Dermis microvascular lymphatic vessel endothelial cell (primary cell): ENCODE results near the gene CHRDL2. TPM values are rescaled to one million over a fixed set of nuclear protein-coding genes. Genes with fewer than 3 reads are reported as not detected.
A peak's percentile ranks its signal among the peaks of the same experiment; 100 is the strongest.

Experiments
- DNase-seq, 2 donors: peaks; one replicate each; pipeline versions ENCODE4 v3.0.0 to v3.0.0-alpha.2; 2010; ENCODE audit warnings: low read depth in 2 of 2
- total RNA-seq: library from RNA; depleted of rRNA; stranded (reverse); fragments of >200 nt; gene quantifications from 2 replicates; pipeline ENCODE4 v1.2.1, GENCODE V29; 2014

The CHRDL2 gene
- total RNA-seq, 1 donor from 2014 or later, result 0.26 TPM

DNA sequence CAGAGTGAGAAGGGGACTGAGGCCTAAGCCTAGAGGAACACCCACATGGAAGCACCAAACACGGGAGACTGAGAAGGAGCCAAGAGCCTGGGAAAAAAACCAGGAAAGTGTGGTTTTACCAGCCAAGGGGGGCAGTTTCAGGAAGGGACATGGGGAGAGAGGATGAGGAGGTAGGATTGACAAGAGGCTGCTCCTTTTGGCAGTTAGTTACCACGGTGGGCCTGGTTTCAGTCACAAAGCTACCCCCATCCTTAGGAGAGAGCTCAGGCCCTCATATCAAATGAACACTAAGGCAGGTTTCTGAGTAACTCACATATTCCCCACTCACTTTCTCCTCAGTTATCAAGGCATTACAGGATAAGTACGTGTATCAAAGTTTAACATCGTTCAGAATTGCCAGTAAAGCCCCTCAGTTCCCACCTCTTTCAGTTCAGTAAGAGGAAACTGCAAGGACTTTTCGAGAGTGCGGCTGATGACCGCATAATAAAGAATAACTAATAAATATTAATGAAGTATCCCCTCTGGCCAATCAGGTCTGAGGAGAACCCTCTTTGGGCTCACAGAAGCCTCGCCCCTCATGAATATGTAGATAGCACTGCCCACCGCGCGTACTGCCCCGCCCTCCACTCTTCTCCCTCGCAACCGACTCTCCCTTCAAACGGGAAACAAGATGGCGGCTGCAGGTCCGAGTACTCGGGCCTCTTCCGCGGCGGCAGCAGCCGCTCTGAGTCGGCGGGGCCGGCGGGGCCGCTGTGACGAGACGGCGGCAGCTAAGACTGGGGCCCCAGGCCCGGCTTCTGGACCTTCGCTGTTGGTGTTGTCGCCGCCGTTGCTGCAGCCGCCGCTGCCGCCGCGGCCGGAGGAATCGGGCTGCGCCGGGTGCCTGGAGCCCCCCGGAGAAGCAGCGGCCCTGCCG lies 17.2 kb upstream of the CHRDL2 start, which contains the start of gene RNF169:
Gene RNF169, plus strand, starts transcription at position 639 of the 916 bp plus-strand sequence. Its CDS starts 32 bp downstream, at position 671.
- peak; percentile 94 to 99 for DNase-seq

DNA sequence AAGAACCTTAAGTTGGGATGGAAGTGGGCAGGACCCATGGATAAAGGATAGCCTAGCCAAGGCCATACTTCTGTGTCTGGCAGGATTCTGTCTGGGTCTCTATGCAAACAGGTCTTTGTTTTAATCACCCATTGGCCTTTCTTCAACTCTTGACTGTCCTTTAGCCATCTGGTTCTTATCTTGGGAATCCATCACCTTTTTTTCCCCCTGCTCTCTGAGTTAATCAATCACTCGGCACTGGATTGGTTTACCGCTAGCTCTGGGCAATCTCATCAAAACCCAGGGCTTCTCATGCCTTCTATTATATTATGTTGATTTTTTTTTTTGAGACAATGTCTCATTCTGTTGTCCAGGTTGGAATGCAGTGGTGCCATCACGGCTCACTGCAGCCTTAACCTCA lies 15.6 kb upstream of the CHRDL2 start:
- DNase-seq, result no peak

DNA sequence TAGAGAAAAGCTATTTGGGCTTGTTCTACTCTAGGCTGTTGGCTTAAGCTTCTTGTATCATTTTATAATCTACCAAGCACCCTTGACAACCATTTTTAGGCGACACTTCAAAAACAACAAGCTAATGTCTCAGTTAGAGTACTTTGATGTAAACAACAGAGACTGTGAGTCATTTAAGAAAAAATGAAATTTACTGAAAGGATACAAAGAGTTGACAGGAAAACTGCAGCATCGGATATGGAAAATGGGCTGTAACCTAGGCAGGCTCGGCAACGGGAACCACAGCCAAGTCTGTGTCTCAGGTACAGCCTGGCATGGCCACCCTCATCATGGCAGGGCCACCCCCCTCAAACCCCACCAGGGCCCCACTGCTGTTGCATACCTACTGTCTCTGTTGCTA lies 13.1 kb upstream of the CHRDL2 start:
- peak; percentile 36 to 68 for DNase-seq

DNA sequence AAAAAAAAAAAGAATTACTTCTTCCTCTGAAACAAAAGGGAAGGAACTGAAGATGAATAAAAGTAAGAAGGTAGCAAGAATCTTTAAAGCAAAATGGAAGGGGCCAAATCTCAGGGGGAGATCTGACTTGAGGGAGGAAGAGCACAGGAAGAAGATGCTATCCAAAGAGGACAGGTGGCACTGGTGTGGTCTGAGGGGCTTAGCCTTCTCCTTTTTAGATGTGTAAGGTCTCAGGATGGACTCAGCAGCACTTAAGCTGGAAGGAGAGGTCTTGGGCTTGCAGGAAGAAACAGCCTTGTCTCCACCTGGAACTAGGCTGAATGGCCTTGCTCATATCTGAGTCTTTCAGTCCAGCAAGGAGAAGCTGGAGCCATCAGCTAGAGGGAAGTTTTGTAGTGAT lies 12.4 kb upstream of the CHRDL2 start:
- DNase-seq, result no peak

DNA sequence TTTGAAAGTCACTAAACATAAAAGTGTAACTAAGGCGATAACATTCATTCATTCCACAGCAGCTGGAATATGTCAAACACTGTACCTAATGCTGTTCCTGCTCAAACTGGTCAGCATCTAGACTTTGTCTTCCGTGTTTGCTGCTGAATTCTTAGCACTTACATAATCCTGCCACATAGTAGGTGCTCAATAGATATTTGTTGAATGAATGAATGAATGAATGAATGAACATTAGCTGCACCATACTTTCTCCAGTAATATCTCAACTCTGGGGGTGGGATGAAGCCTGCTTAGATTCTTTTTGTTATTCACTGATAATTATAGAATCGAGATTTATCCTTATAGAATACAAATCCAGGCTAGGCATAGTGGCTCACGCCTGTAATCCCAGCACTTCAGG lies 10.8 kb upstream of the CHRDL2 start:
- DNase-seq, result no peak

DNA sequence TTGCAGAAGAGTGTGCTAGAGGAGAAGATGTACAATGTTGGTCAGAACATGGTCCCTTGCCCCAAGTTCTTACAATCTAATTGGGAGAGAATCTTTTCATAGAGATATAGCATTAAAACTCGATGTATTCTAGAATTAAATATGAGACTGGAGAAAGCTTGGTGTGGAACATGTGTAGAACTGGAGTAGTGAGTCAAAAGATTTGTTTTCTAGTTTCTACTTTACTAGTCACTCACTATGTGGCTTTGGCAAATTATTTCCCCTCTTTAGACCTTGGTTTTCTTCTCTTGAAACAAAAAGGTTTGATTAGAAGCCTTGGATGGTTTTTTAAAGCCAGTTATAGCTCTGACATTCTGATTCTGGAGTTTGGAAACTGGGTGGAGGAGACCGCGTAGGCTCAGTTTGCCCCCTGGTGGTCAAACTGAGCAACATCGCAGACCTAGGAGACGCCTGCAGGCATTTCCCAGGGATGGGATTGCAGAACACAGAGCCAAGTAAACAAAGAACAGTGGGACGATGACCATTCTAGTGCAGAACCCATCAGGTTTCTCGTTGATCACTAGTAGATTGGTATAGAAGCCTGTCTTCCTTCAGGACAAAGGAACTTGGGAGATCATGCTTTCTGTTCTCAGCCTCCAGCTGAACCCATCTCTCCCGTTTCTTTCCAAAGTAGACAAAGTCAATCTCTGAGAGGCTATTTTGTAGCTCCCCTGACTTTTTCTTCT lies 8.5 kb upstream of the CHRDL2 start:
- DNase-seq, result peak; percentile 43 to 69

DNA sequence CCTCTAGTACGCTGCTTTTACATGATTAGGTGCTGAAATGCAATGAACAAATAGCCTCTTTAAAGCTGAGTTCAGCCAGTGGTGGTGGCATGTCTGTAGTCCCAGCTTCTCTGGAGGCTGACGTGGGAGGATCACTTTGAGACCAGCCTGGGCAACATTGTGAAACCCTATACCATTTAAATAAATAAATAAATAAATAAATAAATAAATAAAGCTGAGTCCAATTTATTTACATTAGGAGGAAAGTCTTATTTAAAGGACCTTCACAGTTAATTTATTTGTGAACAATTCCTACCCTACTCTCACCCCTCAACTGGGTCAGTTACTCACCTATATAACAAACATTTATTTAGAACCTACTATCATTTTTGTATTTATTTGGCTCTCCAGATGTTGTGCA lies 4.8 kb upstream of the CHRDL2 start:
- DNase-seq, result no peak

DNA sequence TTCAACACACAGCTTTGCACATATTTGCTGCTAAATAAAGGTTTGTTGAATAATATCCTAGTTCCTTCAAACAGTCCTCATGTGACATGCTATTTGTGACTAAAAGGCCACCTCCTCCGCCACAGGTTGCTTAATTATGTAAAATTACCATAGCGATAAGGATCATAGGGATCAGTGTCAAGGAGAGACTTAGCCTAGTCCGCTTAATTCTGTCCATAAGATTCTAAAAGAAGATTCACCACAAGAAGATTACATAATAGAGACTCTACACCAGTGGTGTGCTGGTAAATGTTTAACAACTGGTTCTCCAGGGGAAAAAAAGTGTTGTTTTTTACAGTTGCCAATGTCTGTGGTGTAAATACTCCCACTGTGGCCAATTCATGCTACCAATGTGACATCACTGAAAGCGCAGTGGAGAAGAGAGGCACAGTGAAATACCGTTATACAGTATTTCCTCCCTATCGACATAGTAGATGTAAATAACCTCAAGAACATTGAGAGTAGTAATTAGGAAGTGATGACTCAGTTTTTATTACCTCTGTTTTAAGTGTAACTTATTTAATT lies 4.2 kb upstream of the CHRDL2 start:
- no peak for DNase-seq

DNA sequence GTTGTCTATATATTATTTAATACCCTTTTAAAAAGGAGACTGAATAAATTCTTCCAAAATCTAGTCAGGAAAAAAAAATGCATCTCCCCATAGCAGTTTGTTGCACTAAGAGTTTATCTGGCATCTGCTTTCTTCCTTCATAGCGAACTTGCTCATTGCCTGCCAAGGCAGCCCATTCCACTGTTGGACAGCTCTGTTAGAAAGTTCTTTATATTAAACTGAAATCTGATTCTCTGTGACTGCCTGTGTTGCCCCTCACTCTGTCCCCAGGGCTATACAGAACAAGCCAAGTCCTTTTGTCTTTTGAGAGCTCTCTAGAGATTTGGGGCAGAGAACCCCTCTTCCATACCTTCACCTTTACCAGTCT lies 3.3 kb upstream of the CHRDL2 start:
- no peak for DNase-seq

DNA sequence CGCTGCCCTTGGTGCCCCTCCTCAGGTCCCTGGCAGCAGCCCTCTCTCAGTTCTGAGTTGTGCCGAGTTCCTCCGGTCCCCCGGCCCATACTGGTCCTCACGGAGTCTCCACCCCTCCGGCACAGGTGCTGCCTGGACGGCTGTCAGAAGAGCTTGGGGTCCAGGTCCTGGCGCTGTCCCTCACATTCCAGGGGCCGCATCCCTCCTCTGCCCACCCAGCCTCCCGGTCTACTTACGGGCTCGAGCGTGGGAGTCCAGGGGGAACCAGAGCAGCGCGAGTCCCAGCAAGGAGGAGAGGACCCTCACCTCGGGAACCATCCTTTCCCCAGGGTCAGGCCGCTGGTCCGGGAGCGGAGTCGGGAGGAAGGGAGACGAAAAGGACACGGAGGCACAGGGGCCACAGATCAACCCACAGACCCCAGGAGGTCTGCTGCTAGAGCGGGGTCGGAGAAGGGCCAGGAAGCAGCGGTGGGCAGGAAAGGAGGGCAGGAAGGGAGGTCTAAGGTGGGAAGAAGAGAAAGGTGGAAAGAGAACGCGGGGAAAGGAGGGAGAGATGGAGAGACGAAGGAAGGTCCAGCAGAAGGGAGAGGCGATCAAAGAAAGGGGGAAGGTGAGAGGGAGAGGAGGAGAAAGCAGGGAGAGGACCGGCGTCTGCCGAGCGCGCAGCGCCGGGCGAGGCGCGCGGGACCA lies 510 bp downstream of the CHRDL2 start:
- DNase-seq, result no peak

DNA sequence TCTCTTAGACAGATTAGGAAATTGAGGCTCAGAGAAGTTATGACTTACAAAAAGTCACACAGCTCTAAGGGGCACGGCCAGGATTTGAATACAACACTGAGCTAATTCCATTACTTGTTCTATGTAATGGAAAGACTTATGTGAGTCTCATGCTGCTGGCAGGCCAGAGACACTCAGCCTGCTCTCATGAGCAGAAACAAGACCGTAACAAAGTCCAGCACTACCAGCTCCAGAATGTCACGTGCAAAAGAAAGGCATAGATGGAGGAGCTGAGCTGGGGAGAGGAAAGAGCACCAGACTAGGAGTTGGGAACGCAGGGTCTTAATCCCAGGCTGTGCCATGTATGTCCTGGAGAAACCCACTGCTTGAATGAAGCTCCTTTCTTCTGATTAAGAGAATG lies 1.8 kb downstream of the CHRDL2 start:
- DNase-seq, result no peak

DNA sequence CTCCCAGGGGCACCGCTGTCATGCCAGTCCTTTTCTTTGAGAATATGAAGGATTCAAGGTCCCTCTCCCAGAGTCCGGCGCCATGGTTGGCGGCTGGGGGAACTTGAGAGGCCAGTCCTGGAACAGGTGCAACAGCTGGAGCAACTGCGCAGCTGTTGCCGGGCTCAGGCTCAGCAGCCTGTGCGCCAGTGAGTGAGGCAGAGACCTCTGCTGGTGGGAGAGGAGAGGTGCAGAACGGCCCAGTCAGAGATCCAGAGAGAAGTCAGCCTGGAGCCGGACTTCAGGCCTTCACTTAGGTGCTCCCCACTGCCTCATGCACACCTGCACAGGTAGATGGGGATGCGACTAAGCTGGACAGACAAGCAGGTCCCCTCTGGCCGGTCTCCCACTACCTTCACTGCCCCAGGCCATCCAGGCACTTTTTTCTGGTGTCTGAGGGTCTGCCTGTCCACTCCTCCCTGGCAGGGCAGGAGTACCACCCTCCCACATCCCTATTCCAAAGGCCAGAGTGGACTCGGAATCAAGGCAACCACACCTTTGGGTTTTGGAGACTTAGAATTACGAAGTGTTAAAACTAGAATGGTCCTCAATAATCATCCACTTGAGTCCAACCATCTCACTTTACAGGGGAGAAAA lies 4.6 kb downstream of the CHRDL2 start:
- DNase-seq, result peak; percentile 48 to 66

DNA sequence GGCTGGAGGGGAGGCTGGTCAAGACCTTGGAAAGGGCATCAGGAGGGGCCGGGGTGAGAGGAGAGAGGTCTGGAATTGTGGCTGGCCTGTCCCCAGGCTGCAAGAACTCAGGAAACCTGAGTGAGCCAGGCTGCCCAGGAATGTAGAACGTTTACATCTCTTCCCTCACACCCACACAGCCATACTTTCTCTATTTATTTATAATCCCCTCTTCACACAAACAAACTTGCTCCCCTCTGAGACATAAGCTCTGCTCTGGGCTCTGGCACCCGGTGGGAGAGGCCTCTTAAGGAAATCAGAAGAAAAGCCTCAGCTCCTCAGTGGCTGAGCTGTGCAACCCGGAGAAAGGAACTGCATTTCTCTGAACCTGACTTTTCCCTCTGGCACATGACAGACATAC lies 5.5 kb downstream of the CHRDL2 start:
- DNase-seq, result no peak

DNA sequence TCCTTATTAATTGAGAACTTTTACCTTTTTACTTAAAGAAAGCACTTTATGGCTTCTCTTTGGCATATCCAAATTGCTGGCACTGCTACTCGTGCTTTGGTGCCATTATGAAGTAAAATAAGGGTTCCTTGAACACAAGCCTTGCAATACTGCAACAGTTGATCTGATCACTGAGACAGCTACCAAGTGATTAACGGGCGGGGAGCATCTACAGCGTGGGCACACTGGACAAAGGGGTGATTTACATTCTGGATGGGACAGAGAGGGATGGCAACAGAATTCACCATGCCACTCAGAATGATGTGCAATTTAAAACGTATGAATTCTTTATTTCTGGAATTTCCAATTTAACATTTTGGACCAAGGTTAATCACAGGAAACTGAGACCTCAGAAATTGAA lies 7.7 kb downstream of the CHRDL2 start:
- no peak for DNase-seq

DNA sequence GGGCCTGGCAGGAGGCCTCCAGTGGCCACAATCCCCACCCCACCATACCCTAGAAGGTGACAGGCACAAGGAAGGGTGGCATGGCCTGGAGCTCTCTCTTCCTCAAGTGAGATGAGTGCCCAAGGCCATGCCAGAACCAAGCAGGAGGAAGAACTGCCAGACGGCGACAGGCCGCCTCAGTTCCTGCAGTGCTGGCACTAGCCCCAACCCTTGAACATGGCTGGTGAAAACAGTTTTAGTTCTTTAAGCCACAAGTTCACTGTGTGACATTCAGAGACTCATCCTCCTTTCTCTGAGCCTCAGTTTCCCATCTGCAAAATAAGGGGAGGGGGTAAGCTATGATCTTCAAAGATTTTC lies 9.8 kb downstream of the CHRDL2 start:
- DNase-seq, result no peak

DNA sequence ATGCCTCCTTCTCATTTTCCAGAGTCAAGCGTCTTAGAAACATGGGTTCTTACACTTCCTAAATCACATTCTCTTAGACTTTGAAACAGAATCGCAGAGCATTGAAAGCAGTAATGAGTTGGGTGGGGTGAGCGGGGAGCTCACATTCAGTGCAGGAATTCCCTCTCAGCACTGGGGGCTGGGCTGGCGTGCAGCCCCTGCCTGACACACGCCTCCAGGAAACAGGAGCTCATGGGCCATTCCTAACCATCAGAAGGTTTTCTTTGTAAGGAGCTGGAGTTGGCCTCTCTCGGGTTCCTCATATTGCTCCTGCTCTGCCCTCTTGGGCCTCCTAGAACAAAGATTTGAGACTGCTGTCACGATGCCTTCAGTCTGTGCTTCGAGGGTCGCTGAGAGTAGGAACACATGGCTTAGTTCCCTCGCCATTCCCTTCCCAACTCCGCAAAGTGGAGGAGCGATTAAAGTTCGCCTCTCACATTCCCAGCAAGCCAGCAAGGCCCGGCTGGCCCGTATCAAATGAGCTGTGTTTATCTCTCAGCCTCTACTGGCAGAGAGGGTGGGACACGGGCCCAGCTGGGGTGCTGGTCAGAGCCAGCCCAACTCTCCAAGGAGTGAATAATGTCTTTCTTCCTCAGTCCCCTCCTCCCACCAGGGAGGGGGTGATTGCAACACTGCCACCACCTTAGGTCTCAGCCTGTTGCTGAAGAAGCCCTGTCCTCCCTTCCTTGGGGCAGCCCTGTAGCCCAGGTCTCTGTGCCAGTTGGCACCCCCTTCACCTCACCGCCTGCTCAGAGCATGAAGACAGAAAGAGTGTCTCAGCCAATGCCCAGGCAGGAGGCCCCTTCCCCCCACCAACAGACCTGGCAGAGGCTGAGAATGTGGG lies 10.4 kb downstream of the CHRDL2 start:
- DNase-seq, result no peak

DNA sequence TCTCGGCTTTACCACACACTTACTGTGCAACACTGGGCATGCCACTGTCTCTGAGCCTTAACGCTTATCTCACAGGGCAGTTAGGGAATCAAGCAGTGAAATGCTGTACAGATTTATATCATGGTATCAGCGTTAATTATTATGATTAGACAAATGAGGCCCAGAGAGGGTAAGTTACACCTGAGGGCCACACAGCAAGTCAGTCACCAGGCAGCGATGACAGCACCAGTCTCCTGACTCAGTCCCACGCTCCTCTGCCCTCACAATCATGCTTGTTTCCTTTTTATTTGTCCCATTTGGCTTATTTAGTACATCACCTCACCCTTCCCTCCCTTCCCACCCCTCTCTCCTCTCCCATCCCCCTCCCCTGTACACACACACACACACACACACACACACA lies 12.2 kb downstream of the CHRDL2 start:
- no peak for DNase-seq

DNA sequence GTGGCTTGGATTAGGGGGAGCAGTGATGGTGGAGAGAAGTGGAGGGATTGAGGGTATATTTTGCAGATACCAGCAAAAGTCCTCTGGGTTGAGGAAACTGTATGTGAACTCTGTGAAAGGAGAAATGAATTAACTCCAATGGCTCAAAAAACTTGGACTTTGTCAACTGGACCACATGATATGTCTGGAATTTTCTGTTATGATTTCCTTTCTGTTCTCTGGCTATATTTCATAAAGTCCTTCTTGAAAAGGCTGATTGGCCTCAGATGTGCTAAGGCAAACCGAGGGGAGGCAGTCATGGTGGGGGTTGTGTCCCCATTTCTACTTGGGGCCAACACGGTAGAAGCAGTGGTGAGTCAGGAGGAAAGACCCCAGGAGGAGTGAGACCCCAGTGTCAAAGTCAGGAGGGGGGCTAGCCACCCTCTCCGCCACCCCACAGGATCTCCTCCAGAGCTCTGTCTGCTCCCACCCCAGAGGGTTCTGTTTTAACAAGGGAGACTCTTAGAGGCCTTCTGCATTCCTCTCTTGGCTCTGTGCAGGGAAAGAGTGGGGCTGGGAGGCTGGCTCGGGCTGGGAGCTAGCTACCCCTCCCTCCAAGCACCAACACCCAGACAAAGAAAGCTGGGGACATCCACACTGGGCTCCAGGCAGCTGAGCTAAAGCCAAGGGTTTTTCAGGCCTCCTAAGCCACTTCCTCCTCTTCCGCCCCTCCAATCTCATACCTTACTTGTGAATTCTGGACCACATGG lies 13.8 kb downstream of the CHRDL2 start:
- no peak for DNase-seq

DNA sequence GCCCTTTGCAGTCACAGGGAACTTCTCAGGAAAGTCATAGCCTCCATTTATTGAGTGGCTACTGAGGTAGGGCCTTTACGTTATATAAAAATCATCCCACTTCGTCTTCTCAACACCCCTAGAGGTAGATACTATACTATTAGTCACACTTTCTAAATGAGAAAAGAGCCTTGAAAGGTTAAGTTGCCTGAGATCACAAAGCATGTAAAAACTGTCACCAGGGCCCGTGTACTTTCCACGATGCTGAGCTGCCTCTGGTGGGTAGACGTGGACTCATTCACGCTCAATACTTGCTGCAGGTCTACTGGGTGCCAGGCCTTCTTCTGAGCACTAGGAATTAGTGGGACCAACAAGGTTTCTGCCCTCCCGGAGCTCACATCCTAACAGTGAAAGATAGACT lies 16.3 kb downstream of the CHRDL2 start:
- no peak for DNase-seq

DNA sequence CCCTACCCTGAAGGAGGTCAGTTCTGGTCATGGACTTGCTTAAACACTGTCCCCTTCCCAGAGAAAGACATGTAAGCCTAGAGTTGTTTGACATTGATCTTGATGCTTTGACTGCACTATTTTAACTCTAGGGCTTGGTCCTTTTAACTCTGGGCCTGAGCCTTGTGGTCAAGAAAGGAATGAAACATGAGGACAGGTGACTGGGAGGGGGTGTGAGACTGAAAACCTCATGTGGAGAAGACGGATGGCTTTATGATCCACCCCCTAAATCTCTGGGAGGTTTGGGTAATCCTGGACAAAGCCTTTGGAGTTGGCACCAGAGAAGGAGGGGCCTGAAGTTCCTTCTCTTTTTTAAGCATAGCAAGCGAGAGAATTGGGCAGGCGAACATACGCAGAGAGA lies 17.5 kb downstream of the CHRDL2 start:
- no peak for DNase-seq
